Calu3 (cell line): Measurements from ENCODE around the gene KIAA1614. TPM values are rescaled to one million over a fixed set of nuclear protein-coding genes. Genes with fewer than 3 reads are reported as not detected.

ENCODE experiments used
- BruUV-seq: library from RNA; stranded (reverse); fragments of 400-500 nt; replicated peaks from 2 replicates; lab custom pipeline; 2021; lab: Mats Ljungman, UMichigan
- CTCF ChIA-PET: fragments of 300-600 bp; sonication (Branson Sonifier 250); formaldehyde crosslinking; loops from one replicate; lab custom pipeline; 2022; ENCODE audit warnings: antibody characterized with exemption; lab: Charles Lee
- DNase-seq: peaks from one replicate; pipeline ENCODE4 v3.0.0; 2022
- H3K27ac Mint-ChIP-seq: one replicate; pipeline ENCODE4 v1.8.0; 2022; ENCODE audit warnings: mixed read lengths; ENCODE audit not compliant: unreplicated experiment
- H3K27me3 Mint-ChIP-seq: one replicate; pipeline ENCODE4 v1.8.0; 2022; ENCODE audit warnings: mixed read lengths; ENCODE audit not compliant: unreplicated experiment
- H3K36me3 Mint-ChIP-seq: one replicate; pipeline ENCODE4 v1.8.0; 2022; ENCODE audit warnings: mild to moderate bottlenecking, moderate library complexity, mixed read lengths; ENCODE audit not compliant: insufficient read depth, unreplicated experiment
- H3K4me1 Mint-ChIP-seq: one replicate; pipeline ENCODE4 v1.8.0; 2022; ENCODE audit warnings: mild to moderate bottlenecking, low read depth, mixed read lengths; ENCODE audit not compliant: unreplicated experiment
- H3K4me3 Mint-ChIP-seq: one replicate; pipeline ENCODE4 v1.8.0; 2022; ENCODE audit warnings: mild to moderate bottlenecking, low read depth, moderate library complexity, mixed read lengths; ENCODE audit not compliant: unreplicated experiment
- H3K9me3 Mint-ChIP-seq: one replicate; pipeline ENCODE4 v1.8.0; 2022; ENCODE audit warnings: low read depth, mixed read lengths; ENCODE audit not compliant: unreplicated experiment
- intact Hi-C: fragments of 100-400 bp; cut with micrococcal nuclease; formaldehyde crosslinking; loops from one replicate; pipeline ENCODE4 v1.10.0; 2022; ENCODE audit not compliant: unreplicated experiment
- total RNA-seq: library from RNA; stranded (reverse); gene quantifications from 2 replicates; pipeline ENCODE4 v1.2.3, GENCODE V29; 2022
- TF ChIP-seq, protein P1 (sequence below): fragments of 200-600 bp; IDR thresholded peaks from one replicate; pipeline ENCODE4 v1.8.0; 2022; ENCODE audit warnings: antibody characterized with exemption; ENCODE audit not compliant: unreplicated experiment

The KIAA1614 gene
- total RNA-seq, 1 experiment from 2014 or later, result 0.19 TPM

GRCh38 chr1:180922631-180923015, 9.9 kb downstream of the KIAA1614 start:
- Mint-ChIP-seq H3K27ac (no peak overlapping the region), H3K9me3 (no peaks in the 10 kb centered on the region), H3K4me1 (no peaks in the 10 kb centered on the region), H3K4me3 (no peak overlapping the region), H3K36me3 (no peaks in the 10 kb centered on the region), H3K27me3 (peaks cover 36% of the 10 kb centered on the region)
- CTCF ChIA-PET, result no interaction called here
- no TSS peak for BruUV-seq
- TF ChIP-seq, protein P1, sequence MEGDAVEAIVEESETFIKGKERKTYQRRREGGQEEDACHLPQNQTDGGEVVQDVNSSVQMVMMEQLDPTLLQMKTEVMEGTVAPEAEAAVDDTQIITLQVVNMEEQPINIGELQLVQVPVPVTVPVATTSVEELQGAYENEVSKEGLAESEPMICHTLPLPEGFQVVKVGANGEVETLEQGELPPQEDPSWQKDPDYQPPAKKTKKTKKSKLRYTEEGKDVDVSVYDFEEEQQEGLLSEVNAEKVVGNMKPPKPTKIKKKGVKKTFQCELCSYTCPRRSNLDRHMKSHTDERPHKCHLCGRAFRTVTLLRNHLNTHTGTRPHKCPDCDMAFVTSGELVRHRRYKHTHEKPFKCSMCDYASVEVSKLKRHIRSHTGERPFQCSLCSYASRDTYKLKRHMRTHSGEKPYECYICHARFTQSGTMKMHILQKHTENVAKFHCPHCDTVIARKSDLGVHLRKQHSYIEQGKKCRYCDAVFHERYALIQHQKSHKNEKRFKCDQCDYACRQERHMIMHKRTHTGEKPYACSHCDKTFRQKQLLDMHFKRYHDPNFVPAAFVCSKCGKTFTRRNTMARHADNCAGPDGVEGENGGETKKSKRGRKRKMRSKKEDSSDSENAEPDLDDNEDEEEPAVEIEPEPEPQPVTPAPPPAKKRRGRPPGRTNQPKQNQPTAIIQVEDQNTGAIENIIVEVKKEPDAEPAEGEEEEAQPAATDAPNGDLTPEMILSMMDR, result no peak
- intact Hi-C loops, result no loop called here
- DNase-seq, result no peak

- Mint-ChIP-seq H3K36me3 (no peaks in the 10 kb centered on the region), H3K27ac (no peak overlapping the region), H3K27me3 (peaks cover 32% of the 10 kb centered on the region), H3K4me3 (no peak overlapping the region), H3K9me3 (no peaks in the 10 kb centered on the region), H3K4me1 (no peaks in the 10 kb centered on the region)
- DNase-seq, result no peak
- intact Hi-C loops, result no loop called here
- TF ChIP-seq, protein P1, result no peak
- BruUV-seq, result no TSS peak
- CTCF ChIA-PET, result no interaction called here
Observed at GRCh38 chr1:180923021-180923841, 10.5 kb downstream of the KIAA1614 start.

GRCh38 chr1:180923887-180924286, 11.2 kb downstream of the KIAA1614 start:
- Mint-ChIP-seq H3K9me3 (no peaks in the 10 kb centered on the region), H3K27me3 (peaks cover 32% of the 10 kb centered on the region), H3K36me3 (no peaks in the 10 kb centered on the region), H3K4me1 (no peaks in the 10 kb centered on the region), H3K4me3 (no peak overlapping the region), H3K27ac (no peak overlapping the region)
- DNase-seq, result no peak
- BruUV-seq, result no TSS peak
- TF ChIP-seq, protein P1, result no peak
- CTCF ChIA-PET, result interaction anchor here (1.5 kb wide), 1 partner anchor 42 kb away, joined by 4 read pairs; no protein-coding TSS in a partner anchor
- intact Hi-C loops, result no loop called here

DNA sequence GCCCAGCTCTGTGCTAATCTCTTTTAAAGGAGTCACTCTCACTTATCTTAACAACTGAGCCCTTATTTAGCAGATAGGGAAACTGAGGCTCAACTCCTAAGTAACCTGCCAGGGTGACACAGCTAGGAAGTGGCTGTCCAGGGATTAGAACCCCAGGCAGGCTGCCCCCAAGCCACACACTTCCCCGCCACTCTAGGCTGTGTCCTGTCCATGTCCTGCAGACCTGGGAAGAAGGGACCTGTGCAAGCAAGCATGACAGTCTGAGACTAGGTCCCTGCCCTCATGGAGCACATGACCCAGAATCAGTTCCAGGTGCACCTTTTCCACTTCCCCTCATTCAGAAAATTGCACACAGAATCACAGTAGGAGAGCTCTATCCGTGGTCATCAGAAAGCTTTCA, 12.2 kb downstream of the KIAA1614 start:
- intact Hi-C loops, result no loop called here
- Mint-ChIP-seq H3K36me3 (no peaks in the 10 kb centered on the region), H3K9me3 (no peaks in the 10 kb centered on the region), H3K27me3 (peaks cover 32% of the 10 kb centered on the region), H3K27ac (no peak overlapping the region), H3K4me1 (no peaks in the 10 kb centered on the region), H3K4me3 (no peak overlapping the region)
- DNase-seq, result no peak
- CTCF ChIA-PET, result interaction anchor here (0.6 to 1.5 kb wide), 2 partner anchors 11 to 43 kb away, joined by 3 to 4 read pairs; no protein-coding TSS in a partner anchor
- TF ChIP-seq, protein P1, result no peak
- no TSS peak for BruUV-seq
